Endothelial cell of umbilical vein (primary cell): ENCODE data around the gene SRP14. TPM values are rescaled to one million over a fixed set of nuclear protein-coding genes. Genes with fewer than 3 reads are reported as not detected.

Experiments used
- BruUV-seq: library from RNA; stranded (reverse); fragments of 400-500 nt; replicated peaks from 2 replicates; lab custom pipeline; 2021; lab: Mats Ljungman, UMichigan
- CTCF ChIA-PET: fragments of 300-600, 350-600 bp; sonication (Branson Sonifier 250); formaldehyde crosslinking; loops from one replicate; lab custom pipeline; 2021; ENCODE audit warnings: antibody characterized with exemption, inconsistent platforms; lab: Charles Lee
- POLR2A ChIA-PET: fragments of 300-600, 350-600 bp; sonication (Branson Sonifier 250); formaldehyde crosslinking; loops from one replicate; lab custom pipeline; 2021; ENCODE audit warnings: antibody characterized with exemption, inconsistent platforms; lab: Charles Lee
- DNase-seq: peaks from one replicate; pipeline ENCODE4 v3.0.0-alpha.2; 2011; ENCODE audit warnings: low read depth, low spot score
- FAIRE-seq: peaks from 2 replicates; lab custom pipeline; 2011; peaks lifted over from hg19 to GRCh38; lab: Jason Lieb, UNC
- H2AFZ ChIP-seq: 2 replicates; pipeline ENCODE4 v1.6.0; 2012; ENCODE audit warnings: low read depth, low read length, control low read depth, inconsistent platforms
- H3K27ac ChIP-seq: 2 replicates; pipeline ENCODE4 v1.5.1; 2011; ENCODE audit warnings: low read depth, mild to moderate bottlenecking, control low read depth, low read length, moderate library complexity; ENCODE audit not compliant: insufficient read depth
- H3K27me3 ChIP-seq, 2 experiments: 2 replicates each; pipeline versions ENCODE4 v1.6.0 to v1.6.1; 2011; ENCODE audit warnings: low read length in 2 of 2, mixed read lengths in 1 of 2; ENCODE audit not compliant: control insufficient read depth in 2 of 2, insufficient read depth in 2 of 2
- H3K36me3 ChIP-seq, 2 experiments: 2 replicates in 1 of 2; 3 replicates in 1 of 2; pipeline ENCODE4 v1.5.1; 2011; ENCODE audit warnings: low read length in 2 of 2, mild to moderate bottlenecking in 1 of 2, moderate library complexity in 1 of 2; ENCODE audit not compliant: control insufficient read depth in 2 of 2, insufficient read depth in 2 of 2; ENCODE audit errors: extremely low read depth in 1 of 2
- H3K4me1 ChIP-seq: 3 replicates; pipeline ENCODE4 v1.5.1; 2011; ENCODE audit warnings: mild to moderate bottlenecking, low read length; ENCODE audit not compliant: control insufficient read depth, insufficient read depth; ENCODE audit errors: extremely low read depth
- H3K4me2 ChIP-seq: 2 replicates; pipeline ENCODE4 v1.6.1; 2011; ENCODE audit warnings: low read length, control low read depth, mixed read lengths; ENCODE audit not compliant: insufficient read depth
- H3K4me3 ChIP-seq, 3 experiments: fragments of 200-600 bp in 1 of 3; sonication (generic), shearing (Covaris generic) in 1 of 3; replicated peaks in 1 of 3; 2 replicates each; pipeline ENCODE4 v1.5.1; 2011 to 2016; ENCODE audit warnings: control low read depth in 3 of 3, low read length in 3 of 3, mild to moderate bottlenecking in 2 of 3, inconsistent platforms in 1 of 3, low read depth in 1 of 3, moderate library complexity in 1 of 3; ENCODE audit not compliant: insufficient read depth in 1 of 3
- H3K79me2 ChIP-seq: 2 replicates; pipeline ENCODE4 v1.6.0; 2012; ENCODE audit warnings: low read length, inconsistent platforms; ENCODE audit not compliant: control insufficient read depth, insufficient read depth
- H3K9ac ChIP-seq: replicated peaks from 2 replicates; pipeline ENCODE3; 2011; ENCODE audit warnings: low read length, control low read depth; ENCODE audit not compliant: insufficient read depth; ENCODE audit errors: extremely low read depth
- H3K9me1 ChIP-seq: replicated peaks from 3 replicates; pipeline ENCODE4 v1.6.0; 2011; ENCODE audit warnings: mild to moderate bottlenecking, low read length; ENCODE audit not compliant: control insufficient read depth, insufficient read depth; ENCODE audit errors: extremely low read depth
- H3K9me3 ChIP-seq: replicated peaks from 2 replicates; pipeline ENCODE4 v1.5.1; 2012; ENCODE audit warnings: low read length, inconsistent platforms; ENCODE audit not compliant: control insufficient read depth, insufficient read depth
- H4K20me1 ChIP-seq: replicated peaks from 2 replicates; pipeline ENCODE3; 2011; ENCODE audit warnings: mild to moderate bottlenecking, low read length; ENCODE audit not compliant: control insufficient read depth, insufficient read depth; ENCODE audit errors: extremely low read depth
- CTCF ChIP-seq, 2 donors: IDR thresholded peaks; 1 replicate in 1 of 2; 2 replicates in 1 of 2; pipeline ENCODE4 v1.5.1; 2011; ENCODE audit warnings: low read length in 2 of 2, mild to moderate bottlenecking in 2 of 2, moderate library complexity in 2 of 2, control low read depth in 1 of 2, inconsistent platforms in 1 of 2, low read depth in 1 of 2; ENCODE audit not compliant: insufficient read depth in 1 of 2; ENCODE audit errors: extremely low read depth in 1 of 2
- EZH2 ChIP-seq: IDR thresholded peaks from 2 replicates; pipeline ENCODE4 v1.6.1; 2012; ENCODE audit warnings: borderline replicate concordance, low read depth, mild to moderate bottlenecking, moderate library complexity, low read length, inconsistent platforms; ENCODE audit not compliant: severe bottlenecking
- FOS ChIP-seq: IDR thresholded peaks from 2 replicates; pipeline ENCODE4 v1.6.1; 2011; ENCODE audit warnings: mild to moderate bottlenecking, low read length, moderate library complexity, borderline replicate concordance; ENCODE audit not compliant: insufficient read depth
- GATA2 ChIP-seq: IDR thresholded peaks from 2 replicates; pipeline ENCODE4 v1.7.0; 2011; ENCODE audit warnings: low read depth, mild to moderate bottlenecking, moderate library complexity, mixed read lengths, low read length; ENCODE audit not compliant: insufficient read length, insufficient read depth
- JUN ChIP-seq: IDR thresholded peaks from 2 replicates; pipeline ENCODE4 v1.6.1; 2011; ENCODE audit warnings: borderline replicate concordance, low read depth; ENCODE audit not compliant: insufficient read length, insufficient read depth
- MAX ChIP-seq: IDR thresholded peaks from 2 replicates; pipeline ENCODE4 v1.6.1; 2011; ENCODE audit not compliant: insufficient read depth, insufficient read length
- MYC ChIP-seq: IDR thresholded peaks from one replicate; pipeline ENCODE4 v1.6.1; 2011; ENCODE audit warnings: mild to moderate bottlenecking, low read depth, low read length
- POLR2A ChIP-seq: IDR thresholded peaks from 2 replicates; pipeline ENCODE4 v1.6.1; 2012; ENCODE audit warnings: low read depth, mild to moderate bottlenecking, control low read depth, low read length
- POLR2AphosphoS5 ChIP-seq: IDR thresholded peaks from 2 replicates; pipeline ENCODE4 v1.6.1; 2012; ENCODE audit warnings: low read depth, mild to moderate bottlenecking, control low read depth, low read length, moderate library complexity; ENCODE audit not compliant: insufficient read depth
- dilution Hi-C: fragments of 300-500 bp; cut with MboI; formaldehyde crosslinking; loops from one replicate; pipeline ENCODE4 v1.15.0; 2019; ENCODE audit warnings: low sequenced_read_pairs; ENCODE audit not compliant: extremely low pct_ligation_motif_present
- intact Hi-C: fragments of 100-400 bp; cut with micrococcal nuclease; formaldehyde crosslinking; loops from one replicate; pipeline ENCODE4 v1.10.0; 2022
- polyA plus RNA-seq, 4 experiments: library from polyadenylated mRNA; depleted of rRNA in 3 of 4; stranded (reverse) in 3 of 4; unstranded in 1 of 4; fragments of >200 nt; gene quantifications; 2 replicates each; pipeline versions ENCODE4 v1.2.1 to v1.2.3, GENCODE V29; 2011 to 2012; ENCODE audit warnings: missing spikeins in 1 of 4
- total RNA-seq: library from RNA; stranded (reverse); gene quantifications from 2 replicates; pipeline ENCODE4 v1.2.3, GENCODE V29; 2021

SRP14 gene
- total and polyA plus RNA-seq, 2 donors (not counting 3 experiments of a cell fraction or from before 2014, with no cell fraction given): 220 to 330 TPM

- CTCF ChIA-PET: interaction anchor here (0.8 to 2.2 kb wide), 9 partner anchors 16 to 197 kb away, joined by 3 to 12 read pairs (median 6); partner anchors contain the start of gene BMF
- H3K27ac ChIP-seq: peak overlapping the region; percentile 81
- no peak overlapping the region for H3K4me3 ChIP-seq
- intact Hi-C loops: no loop called here
- DNase-seq (peak; percentile 24), FAIRE-seq (no peak)
- no peaks in the 10 kb centered on the region for H3K27me3 ChIP-seq
- H3K9me1 ChIP-seq: no peaks in the 10 kb centered on the region
- peak overlapping the region; percentile 16 for H2AFZ ChIP-seq
- TSS peak; percentile 83 for BruUV-seq
- TF ChIP-seq EZH2 (no peak), MYC (no peak), POLR2AphosphoS5 (no peak)
- H3K4me1 ChIP-seq: peaks cover 28% of the 10 kb centered on the region
- dilution Hi-C loops: no loop called here
- no peaks in the 10 kb centered on the region for H3K36me3 ChIP-seq
- POLR2A ChIA-PET: interaction anchor here (0.6 to 1.3 kb wide), 3 partner anchors 14 to 21 kb away, joined by 4 to 6 read pairs (median 4); no protein-coding TSS in a partner anchor
- no peaks in the 10 kb centered on the region for H4K20me1 ChIP-seq
- no peaks in the 10 kb centered on the region for H3K9me3 ChIP-seq
- peak overlapping the region; percentile 67 for H3K9ac ChIP-seq
- peak overlapping the region; percentile 64 for H3K4me2 ChIP-seq
- no peaks in the 10 kb centered on the region for H3K79me2 ChIP-seq
These were observed 43.4 kb upstream of the SRP14 start for GRCh38 chr15:40082195-40082883.

- Histone ChIP-seq H3K9me3 (no peaks in the 10 kb centered on the region), H3K4me3 (peak overlapping the region in 1 of 3 experiments; percentile 47), H3K36me3 (no peaks in the 10 kb centered on the region), H3K4me1 (peaks cover 28% of the 10 kb centered on the region), H4K20me1 (no peaks in the 10 kb centered on the region), H3K9ac (peak overlapping the region; percentile 67), H3K4me2 (peak overlapping the region; percentile 64), H3K27ac (peak overlapping the region; percentile 81), H3K9me1 (no peaks in the 10 kb centered on the region), H3K27me3 (no peaks in the 10 kb centered on the region), H3K79me2 (no peaks in the 10 kb centered on the region), H2AFZ (peak overlapping the region; percentile 16)
- intact Hi-C loops: loop anchor here (1.0 kb wide), 2 partner anchors 17 to 34 kb away; no protein-coding TSS in a partner anchor
- CTCF ChIA-PET: interaction anchor here (0.8 to 2.2 kb wide), 9 partner anchors 17 to 198 kb away, joined by 3 to 12 read pairs (median 6); partner anchors contain the start of gene BMF
- no peak for TF ChIP-seq EZH2
- TF ChIP-seq CTCF (IDR thresholded peaks at IDR 0.05; ENCODE audit: extremely low read depth in 1 of 2, insufficient read depth in 1 of 2, low read depth in 1 of 2, low read length in 2 of 2): no peak
- peak; percentile 67 for TF ChIP-seq POLR2A
- no peak for TF ChIP-seq MYC
- TF ChIP-seq MAX: peak; percentile 59
- no peak for TF ChIP-seq JUN
- peak; percentile 62 for TF ChIP-seq POLR2AphosphoS5
- no peak for TF ChIP-seq GATA2
- TF ChIP-seq FOS: no peak
- BruUV-seq: no TSS peak
- FAIRE-seq: peak; percentile 81
- POLR2A ChIA-PET: interaction anchor here (0.6 to 1.3 kb wide), 3 partner anchors 14 to 22 kb away, joined by 4 to 6 read pairs (median 4); no protein-coding TSS in a partner anchor
- DNase-seq: peak; percentile 92
- dilution Hi-C loops: no loop called here
These were observed 42.8 kb upstream of the SRP14 start for GRCh38 chr15:40081691-40082194.
